H1 (cell line): ENCODE results near the gene PRPF18. TPM values are rescaled to one million over a fixed set of nuclear protein-coding genes. Genes with fewer than 3 reads are reported as not detected.

Experiments
- CTCF ChIA-PET: fragments of 300-600 bp; sonication (Branson Sonifier 250); formaldehyde crosslinking; loops from one replicate; lab custom pipeline; 2021; ENCODE audit not compliant: partially characterized antibody; lab: Charles Lee
- POLR2A ChIA-PET: fragments of 300-600 bp; sonication (Branson Sonifier 250); formaldehyde crosslinking; loops from one replicate; lab custom pipeline; 2021; ENCODE audit warnings: inconsistent platforms; ENCODE audit not compliant: partially characterized antibody; lab: Charles Lee
- DNase-seq, 2 experiments: peaks; one replicate each; pipeline versions ENCODE4 v3.0.0 to v3.0.0-alpha.2; 2010 to 2022; ENCODE audit warnings: low spot score in 2 of 2, low read depth in 1 of 2, mixed read lengths in 1 of 2
- FAIRE-seq: peaks from 2 replicates; lab custom pipeline; 2011; peaks lifted over from hg19 to GRCh38; lab: Jason Lieb, UNC
- H2AFZ ChIP-seq: 2 replicates; pipeline ENCODE4 v1.8.1; 2012; ENCODE audit warnings: low read length, inconsistent platforms
- H2AK5ac ChIP-seq: 2 replicates; pipeline ENCODE4 v1.6.1; 2013; ENCODE audit warnings: low read depth, low read length
- H2BK120ac ChIP-seq: replicated peaks from 2 replicates; pipeline ENCODE3; 2013; ENCODE audit warnings: low read depth, low read length, inconsistent platforms
- H2BK12ac ChIP-seq: 2 replicates; pipeline ENCODE4 v1.6.1; 2013; ENCODE audit warnings: low read depth, low read length
- H2BK15ac ChIP-seq: 2 replicates; pipeline ENCODE4 v1.6.1; 2013; ENCODE audit warnings: low read length
- H2BK20ac ChIP-seq: 2 replicates; pipeline ENCODE4 v1.6.1; 2013; ENCODE audit warnings: low read length
- H2BK5ac ChIP-seq: 2 replicates; pipeline ENCODE4 v1.6.1; 2013; ENCODE audit warnings: low read depth, low read length
- H3K14ac ChIP-seq: 2 replicates; pipeline ENCODE4 v1.6.1; 2013; ENCODE audit warnings: inconsistent platforms; ENCODE audit not compliant: insufficient read length
- H3K18ac ChIP-seq: 2 replicates; pipeline ENCODE4 v1.6.1; 2013; ENCODE audit warnings: low read length; ENCODE audit errors: extremely low read depth
- H3K23ac ChIP-seq: 2 replicates; pipeline ENCODE4 v1.6.1; 2013; ENCODE audit warnings: inconsistent platforms; ENCODE audit not compliant: insufficient read length
- H3K23me2 ChIP-seq: 2 replicates; pipeline ENCODE4 v1.6.1; 2013; ENCODE audit warnings: low read depth, low read length
- H3K27ac ChIP-seq: 2 replicates; pipeline ENCODE4 v1.6.1; 2011; ENCODE audit warnings: low read depth, low read length, inconsistent platforms
- H3K27me3 ChIP-seq, 4 experiments: replicated peaks in 1 of 4; 1 replicate in 1 of 4; 2 replicates in 3 of 4; pipeline versions ENCODE4 v1.6.1 to v1.8.1; 2011 to 2013; ENCODE audit warnings: low read length in 3 of 4, mild to moderate bottlenecking in 3 of 4, inconsistent platforms in 2 of 4, mixed read lengths in 2 of 4, moderate library complexity in 1 of 4; ENCODE audit not compliant: control insufficient read depth in 3 of 4, insufficient read depth in 3 of 4; ENCODE audit errors: extremely low read depth in 1 of 4
- H3K36me3 ChIP-seq, 4 experiments: 2 replicates each; pipeline versions ENCODE4 v1.6.1 to v1.8.1; 2011 to 2013; ENCODE audit warnings: mild to moderate bottlenecking in 4 of 4, low read length in 3 of 4, moderate library complexity in 2 of 4, control low read depth in 1 of 4, inconsistent platforms in 1 of 4; ENCODE audit not compliant: insufficient read depth in 4 of 4, control insufficient read depth in 2 of 4
- H3K4ac ChIP-seq: replicated peaks from 2 replicates; pipeline ENCODE3; 2013; ENCODE audit warnings: low read length, low read depth, mixed read lengths, inconsistent platforms; ENCODE audit not compliant: insufficient read length
- H3K4me1 ChIP-seq, 4 experiments: replicated peaks in 1 of 4; 1 replicate in 1 of 4; 2 replicates in 3 of 4; pipeline versions ENCODE4 v1.6.1 to v1.8.1; 2011 to 2013; ENCODE audit warnings: low read length in 3 of 4, inconsistent platforms in 2 of 4, mixed read lengths in 1 of 4; ENCODE audit not compliant: insufficient read depth in 4 of 4, control insufficient read depth in 3 of 4
- H3K4me2 ChIP-seq, 2 experiments: 2 replicates each; pipeline versions ENCODE4 v1.6.1 to v1.8.1; 2011 to 2013; ENCODE audit warnings: low read depth in 2 of 2, low read length in 2 of 2, control low read depth in 1 of 2, inconsistent platforms in 1 of 2, mild to moderate bottlenecking in 1 of 2; ENCODE audit not compliant: insufficient read depth in 1 of 2
- H3K4me3 ChIP-seq, 4 experiments: fragments of 200-600, 300-600 bp in 1 of 4; sonication (generic), shearing (Covaris generic), sonication (Bioruptor Twin) in 1 of 4; 2 replicates each; pipeline versions ENCODE4 v1.5.1 to v1.8.1; 2011 to 2016; ENCODE audit warnings: low read length in 4 of 4, low read depth in 3 of 4, control low read depth in 2 of 4, inconsistent platforms in 2 of 4, mild to moderate bottlenecking in 2 of 4, mixed read lengths in 1 of 4, moderate library complexity in 1 of 4; ENCODE audit not compliant: insufficient read depth in 2 of 4; ENCODE audit errors: extremely low read depth in 1 of 4
- H3K56ac ChIP-seq: replicated peaks from 2 replicates; pipeline ENCODE3; 2013; ENCODE audit warnings: low read depth, mild to moderate bottlenecking, mixed read lengths, low read length, inconsistent platforms; ENCODE audit not compliant: insufficient read length
- H3K79me1 ChIP-seq: 2 replicates; pipeline ENCODE4 v1.6.1; 2013; ENCODE audit warnings: low read depth, low read length, control low read depth
- H3K79me2 ChIP-seq, 2 experiments: 2 replicates each; pipeline versions ENCODE4 v1.6.1 to v1.8.1; 2012 to 2013; ENCODE audit warnings: low read length in 2 of 2, mild to moderate bottlenecking in 2 of 2, inconsistent platforms in 1 of 2; ENCODE audit not compliant: insufficient read depth in 2 of 2, control insufficient read depth in 1 of 2
- H3K9ac ChIP-seq, 4 experiments: replicated peaks in 1 of 4; 1 replicate in 1 of 4; 2 replicates in 3 of 4; pipeline versions ENCODE4 v1.6.1 to v1.8.1; 2011 to 2013; ENCODE audit warnings: low read depth in 3 of 4, low read length in 3 of 4, control low read depth in 2 of 4, mild to moderate bottlenecking in 2 of 4, moderate library complexity in 2 of 4, inconsistent platforms in 1 of 4; ENCODE audit errors: extremely low read depth in 1 of 4
- H3K9me3 ChIP-seq, 2 experiments: 2 replicates each; pipeline versions ENCODE4 v1.6.1 to v1.8.1; 2012 to 2013; ENCODE audit warnings: mild to moderate bottlenecking in 2 of 2, moderate library complexity in 2 of 2, control low read depth in 1 of 2, inconsistent platforms in 1 of 2, low read depth in 1 of 2, low read length in 1 of 2, mixed read lengths in 1 of 2; ENCODE audit not compliant: insufficient read depth in 2 of 2
- H4K20me1 ChIP-seq, 2 experiments: replicated peaks in 1 of 2; 2 replicates each; pipeline versions ENCODE3 to v1.8.1; 2011 to 2013; ENCODE audit warnings: inconsistent platforms in 2 of 2, low read length in 2 of 2, mild to moderate bottlenecking in 1 of 2; ENCODE audit not compliant: insufficient read depth in 2 of 2, control insufficient read depth in 1 of 2
- H4K5ac ChIP-seq: 2 replicates; pipeline ENCODE4 v1.6.1; 2013; ENCODE audit warnings: low read length, low read depth, mixed read lengths, inconsistent platforms; ENCODE audit not compliant: insufficient read length
- H4K8ac ChIP-seq: 2 replicates; pipeline ENCODE4 v1.8.0; 2013; ENCODE audit warnings: mild to moderate bottlenecking, moderate library complexity, low read length, inconsistent platforms; ENCODE audit not compliant: insufficient read depth; ENCODE audit errors: extremely low read depth
- H4K91ac ChIP-seq: replicated peaks from 2 replicates; pipeline ENCODE3; 2013; ENCODE audit warnings: low read length, mixed read lengths, inconsistent platforms; ENCODE audit not compliant: insufficient read length
- CEBPB ChIP-seq: IDR thresholded peaks from 2 replicates; pipeline ENCODE4 v1.6.1; 2012; ENCODE audit warnings: low read depth, low read length
- EGR1 ChIP-seq: IDR thresholded peaks from 2 replicates; pipeline ENCODE4 v1.6.1; 2011; ENCODE audit warnings: low read depth, low read length, borderline replicate concordance
- KDM4A ChIP-seq: IDR thresholded peaks from one replicate; pipeline ENCODE4 v1.7.1; 2012; ENCODE audit warnings: low read depth, mild to moderate bottlenecking, moderate library complexity, low read length, inconsistent platforms; ENCODE audit not compliant: severe bottlenecking
- SIN3A ChIP-seq, 2 experiments: IDR thresholded peaks in 1 of 2; conservative IDR thresholded peaks in 1 of 2; 2 replicates each; pipeline ENCODE4 v1.6.1; 2011 to 2012; ENCODE audit warnings: low read length in 2 of 2, improper control_type of control experiment in 1 of 2, low read depth in 1 of 2, mild to moderate bottlenecking in 1 of 2
- SP1 ChIP-seq: IDR thresholded peaks from 2 replicates; pipeline ENCODE4 v1.6.1; 2011; ENCODE audit warnings: low read depth, low read length
- whole genome bisulfite sequencing, 2 experiments: shearing (Covaris generic) in 1 of 2; methylation state at CpG; one replicate each; pipeline versions ENCODE4 v1.1.6 to v1.1.7; 2013 to 2015; ENCODE audit warnings: low lambda C conversion rate in 2 of 2, mixed read lengths in 2 of 2, inconsistent platforms in 1 of 2, low coverage in 1 of 2, missing lambda C conversion rate in 1 of 2; ENCODE audit not compliant: insufficient replicate concordance in 2 of 2, insufficient coverage in 1 of 2, insufficient read length in 1 of 2; ENCODE audit errors: extremely low coverage in 1 of 2, missing lambda C conversion rate in 1 of 2; 5-methylcytosine and 5-hydroxymethylcytosine counted together
- polyA plus RNA-seq, 7 experiments: library from polyadenylated mRNA; depleted of rRNA in 3 of 7; stranded (reverse) in 5 of 7; unstranded in 2 of 7; fragments of >200 nt in 5 of 7; fragments of 200-250 nt in 2 of 7; gene quantifications; 1 replicate in 5 of 7; 2 replicates in 1 of 7; 4 replicates in 1 of 7; pipeline versions ENCODE4 v1.2.1 to v1.2.3, GENCODE V29; 2011 to 2013; ENCODE audit warnings: missing spikeins in 2 of 7, mixed read lengths in 2 of 7
- total RNA-seq: library from RNA; stranded (reverse); fragmentation: NEBNext Ultra II Directional; extraction: Animal tissue kit (Norgen Biotek cat#: 25700); gene quantifications from 2 replicates; pipeline ENCODE4 v1.2.1, GENCODE V29; 2021

Gene PRPF18
- total and polyA plus RNA-seq, 2 of the 8 experiments (the other 6 are each of a cell fraction or from before 2014, with no cell fraction given), result 3.8 to 12.6 TPM

GRCh38 chr10:13590886-13591285 is 4.1 kb downstream of the PRPF18 start:
- H3K4ac ChIP-seq, result no peak overlapping the region
- H3K27ac ChIP-seq, result no peak overlapping the region
- no peaks in the 10 kb centered on the region; a peak in 1 of 7 replicates for H3K4me1 ChIP-seq
- H4K20me1 ChIP-seq, result peaks cover 0 to 2% of the 10 kb centered on the region in 2 experiments
- no peak overlapping the region for H2AFZ ChIP-seq
- no peak overlapping the region for H3K18ac ChIP-seq
- H4K8ac ChIP-seq, result no peak overlapping the region
- no peaks in the 10 kb centered on the region for H3K9me3 ChIP-seq
- CTCF ChIA-PET, result interaction anchor here (0.6 to 1.3 kb wide), 4 partner anchors 8 to 606 kb away, joined by 3 to 5 read pairs (median 3); no protein-coding TSS in a partner anchor
- H3K23me2 ChIP-seq, result peaks cover 1% of the 10 kb centered on the region; the same call in 1 of the 2 replicates
- H2AK5ac ChIP-seq, result no peak overlapping the region
- no peak overlapping the region for H2BK5ac ChIP-seq
- DNase-seq (no peak), FAIRE-seq (no peak)
- no peak overlapping the region for H2BK12ac ChIP-seq
- no peak overlapping the region for H3K14ac ChIP-seq
- TF ChIP-seq EGR1, result no peak
- TF ChIP-seq CEBPB, result no peak
- no peak for TF ChIP-seq KDM4A
- no peak for TF ChIP-seq SIN3A (conservative IDR thresholded peaks at IDR 0.05 in 1 of 2, IDR thresholded peaks at IDR 0.05 in 1 of 2; ENCODE audit: low read depth in 1 of 2, low read length in 2 of 2)
- no peak for TF ChIP-seq SP1
- H3K9ac ChIP-seq, result no peak overlapping the region
- H2BK120ac ChIP-seq, result no peak overlapping the region
- no peak overlapping the region for H3K4me3 ChIP-seq
- H3K27me3 ChIP-seq, result no peaks in the 10 kb centered on the region
- no peak overlapping the region for H2BK20ac ChIP-seq
- H2BK15ac ChIP-seq, result no peak overlapping the region
- peaks cover 0 to 15% of the 10 kb centered on the region in 2 experiments; a peak in 3 of 4 replicates for H3K79me2 ChIP-seq
- H4K91ac ChIP-seq, result no peak overlapping the region
- no peak overlapping the region for H3K56ac ChIP-seq
- 84% methylated on average over 4 of the region's 4 CpGs; no CpG with 5 or more reads in 1 of the 2 experiments for WGBS, 2 experiments
- no peaks in the 10 kb centered on the region for H3K36me3 ChIP-seq
- H3K79me1 ChIP-seq, result peaks cover 5% of the 10 kb centered on the region; the same call in 1 of the 2 replicates
- H3K4me2 ChIP-seq, result no peak overlapping the region
- H3K23ac ChIP-seq, result no peak overlapping the region
- POLR2A ChIA-PET, result interaction anchor here (0.7 kb wide), 1 partner anchor 40 kb away, joined by 4 read pairs; no protein-coding TSS in a partner anchor
- H4K5ac ChIP-seq, result no peak overlapping the region
